Measurements from ENCODE around the gene LRP1B. TPM values are rescaled to one million over a fixed set of nuclear protein-coding genes. Genes with fewer than 3 reads are reported as not detected.

LRP1B gene
- total and polyA plus RNA-seq, 4 donors, result 0.01 to 0.84 (median 0.17) TPM

- DNase-seq (ENCODE audit: low spot score), result no peak
- H3K9me3 ChIP-seq (ENCODE audit: control insufficient read depth in 4 of 4, low read length in 3 of 4), result no peaks in the 10 kb centered on the region
- H3K36me3 ChIP-seq (ENCODE audit: control insufficient read depth in 4 of 4, insufficient read depth in 3 of 4, low read depth in 1 of 4, low read length in 3 of 4), result no peaks in the 10 kb centered on the region
- no peak overlapping the region for H3K27ac ChIP-seq (ENCODE audit: low read depth in 1 of 2, low read length in 2 of 2)
- H3K4me3 ChIP-seq (ENCODE audit: low read depth in 1 of 3, low read length in 3 of 3), result no peak overlapping the region
- no peaks in the 10 kb centered on the region for H3K27me3 ChIP-seq (ENCODE audit: control insufficient read depth in 4 of 4, insufficient read depth in 4 of 4, low read length in 3 of 4)
- no peak overlapping the region for H3K9ac ChIP-seq (ENCODE audit: low read depth in 1 of 2, low read length in 2 of 2)
- 84% methylated on average over 2 of the region's 2 CpGs for WGBS
- peaks cover 0 to 5% (median 0%) of the 10 kb centered on the region in 4 donors for H3K4me1 ChIP-seq (ENCODE audit: control insufficient read depth in 4 of 4, insufficient read depth in 4 of 4, low read length in 3 of 4)
- TF ChIP-seq NR2F2 (IDR thresholded peaks at IDR 0.05) (no peak), REST (IDR thresholded peaks at IDR 0.05) (no peak), JUND (IDR thresholded peaks at IDR 0.05) (no peak), EGR1 (IDR thresholded peaks at IDR 0.05; ENCODE audit: low read depth in 2 of 2) (no peak), YY1 (IDR thresholded peaks at IDR 0.05) (no peak), HNF4G (IDR thresholded peaks at IDR 0.05) (no peak), TAF1 (conservative IDR thresholded peaks at IDR 0.05) (no peak), GABPA (IDR thresholded peaks at IDR 0.05 in 1 of 2, conservative IDR thresholded peaks at IDR 0.05 in 1 of 2) (no peak), RAD21 (IDR thresholded peaks at IDR 0.05) (no peak), FOXA1 (IDR thresholded peaks at IDR 0.05) (no peak), FOXA2 (IDR thresholded peaks at IDR 0.05) (no peak)
- TF ChIP-seq, protein P1, sequence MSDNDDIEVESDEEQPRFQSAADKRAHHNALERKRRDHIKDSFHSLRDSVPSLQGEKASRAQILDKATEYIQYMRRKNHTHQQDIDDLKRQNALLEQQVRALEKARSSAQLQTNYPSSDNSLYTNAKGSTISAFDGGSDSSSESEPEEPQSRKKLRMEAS (IDR thresholded peaks at IDR 0.05), result no peak
- TF ChIP-seq, protein P2, sequence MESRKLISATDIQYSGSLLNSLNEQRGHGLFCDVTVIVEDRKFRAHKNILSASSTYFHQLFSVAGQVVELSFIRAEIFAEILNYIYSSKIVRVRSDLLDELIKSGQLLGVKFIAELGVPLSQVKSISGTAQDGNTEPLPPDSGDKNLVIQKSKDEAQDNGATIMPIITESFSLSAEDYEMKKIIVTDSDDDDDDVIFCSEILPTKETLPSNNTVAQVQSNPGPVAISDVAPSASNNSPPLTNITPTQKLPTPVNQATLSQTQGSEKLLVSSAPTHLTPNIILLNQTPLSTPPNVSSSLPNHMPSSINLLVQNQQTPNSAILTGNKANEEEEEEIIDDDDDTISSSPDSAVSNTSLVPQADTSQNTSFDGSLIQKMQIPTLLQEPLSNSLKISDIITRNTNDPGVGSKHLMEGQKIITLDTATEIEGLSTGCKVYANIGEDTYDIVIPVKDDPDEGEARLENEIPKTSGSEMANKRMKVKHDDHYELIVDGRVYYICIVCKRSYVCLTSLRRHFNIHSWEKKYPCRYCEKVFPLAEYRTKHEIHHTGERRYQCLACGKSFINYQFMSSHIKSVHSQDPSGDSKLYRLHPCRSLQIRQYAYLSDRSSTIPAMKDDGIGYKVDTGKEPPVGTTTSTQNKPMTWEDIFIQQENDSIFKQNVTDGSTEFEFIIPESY (IDR thresholded peaks at IDR 0.05), result no peak
Observed at GRCh38 chr2:141618457-141618856, 512.4 kb downstream of the LRP1B start.

DNA sequence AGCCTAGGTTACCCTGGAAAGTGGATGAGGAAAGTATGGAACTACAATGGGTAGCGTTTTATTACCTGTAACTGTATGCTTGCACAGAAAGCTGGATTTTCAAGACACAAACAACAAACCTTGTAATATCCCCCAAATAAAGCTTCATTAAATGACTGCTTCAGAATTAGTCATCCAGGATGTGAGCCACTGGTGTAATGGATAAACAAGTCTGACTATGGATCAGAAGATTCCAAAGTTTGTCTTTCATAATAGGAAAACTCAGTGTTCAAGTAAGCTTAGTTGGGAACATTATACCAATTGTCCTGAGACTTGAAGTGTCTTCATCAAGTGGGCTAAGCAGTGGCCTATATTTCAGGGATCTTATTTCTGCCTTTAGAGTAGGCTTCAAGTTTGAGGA, 518.8 kb downstream of the LRP1B start:
- Histone ChIP-seq H3K9me3 (ENCODE audit: control insufficient read depth in 4 of 4, low read length in 3 of 4) (no peaks in the 10 kb centered on the region), H3K27ac (ENCODE audit: low read depth in 1 of 2, low read length in 2 of 2) (no peak overlapping the region), H3K36me3 (ENCODE audit: control insufficient read depth in 4 of 4, insufficient read depth in 3 of 4, low read depth in 1 of 4, low read length in 3 of 4) (no peaks in the 10 kb centered on the region), H3K9ac (ENCODE audit: low read depth in 1 of 2, low read length in 2 of 2) (no peak overlapping the region), H3K27me3 (ENCODE audit: control insufficient read depth in 4 of 4, insufficient read depth in 4 of 4, low read length in 3 of 4) (no peaks in the 10 kb centered on the region), H3K4me1 (ENCODE audit: control insufficient read depth in 4 of 4, insufficient read depth in 4 of 4, low read length in 3 of 4) (no peaks in the 10 kb centered on the region), H3K4me3 (ENCODE audit: low read depth in 1 of 3, low read length in 3 of 3) (no peak overlapping the region)
- no peak for TF ChIP-seq FOXA2 (IDR thresholded peaks at IDR 0.05)
- no peak for TF ChIP-seq YY1 (IDR thresholded peaks at IDR 0.05)
- TF ChIP-seq RXRA (IDR thresholded peaks at IDR 0.05), result no peak
- TF ChIP-seq HNF4A (conservative IDR thresholded peaks at IDR 0.05), result no peak
- TF ChIP-seq, protein P2 (IDR thresholded peaks at IDR 0.05), result no peak
- TF ChIP-seq FOXA1 (IDR thresholded peaks at IDR 0.05), result no peak
- no peak for TF ChIP-seq SP1 (IDR thresholded peaks at IDR 0.05)
- TF ChIP-seq, protein P3, sequence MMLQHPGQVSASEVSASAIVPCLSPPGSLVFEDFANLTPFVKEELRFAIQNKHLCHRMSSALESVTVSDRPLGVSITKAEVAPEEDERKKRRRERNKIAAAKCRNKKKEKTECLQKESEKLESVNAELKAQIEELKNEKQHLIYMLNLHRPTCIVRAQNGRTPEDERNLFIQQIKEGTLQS (IDR thresholded peaks at IDR 0.05), result no peak
- no peak for TF ChIP-seq RAD21 (IDR thresholded peaks at IDR 0.05)
- TF ChIP-seq, protein P1 (IDR thresholded peaks at IDR 0.05), result no peak
- TF ChIP-seq GABPA (IDR thresholded peaks at IDR 0.05 in 1 of 2, conservative IDR thresholded peaks at IDR 0.05 in 1 of 2), result no peak
- DNase-seq (ENCODE audit: low spot score), result no peak
- 66% methylated on average over 1 of the region's 1 CpG for whole genome bisulfite sequencing
